ENCODE measurements around the gene GFM2. TPM values are rescaled to one million over a fixed set of nuclear protein-coding genes. Genes with fewer than 3 reads are reported as not detected.

The GFM2 gene
- total RNA-seq, 1 experiment from 2014 or later = 22.5 TPM

- ChIA-PET CTCF (interaction anchor here (0.7 kb wide), 1 partner anchor 208 kb away, joined by 5 read pairs; no protein-coding TSS in a partner anchor), POLR2A (no interaction called here)
- no peaks in the 10 kb centered on the region for H3K4me1 ChIP-seq (ENCODE audit: control insufficient read depth, insufficient read depth, low read length)
- ATAC-seq = no peak
- H3K36me3 ChIP-seq (ENCODE audit: control insufficient read depth, insufficient read depth, low read length) = peaks cover 40% of the 10 kb centered on the region
- no peak for DNase-seq (ENCODE audit: low read depth, low spot score)
- intact Hi-C loops (cut with micrococcal nuclease; ENCODE audit: unreplicated experiment) (no loop called here), in situ Hi-C loops (cut with HindIII; ENCODE audit: low pct_unique_long_range_greater_than_20kb, low sequenced_read_pairs) (no loop called here)
- H3K27ac ChIP-seq (ENCODE audit: low read length) = no peak overlapping the region
- H3K27me3 ChIP-seq (ENCODE audit: control insufficient read depth, insufficient read depth, low read length) = no peaks in the 10 kb centered on the region
- no peaks in the 10 kb centered on the region for H3K9me3 ChIP-seq (ENCODE audit: control insufficient read depth, insufficient read depth, low read depth, low read length)
- BruUV-seq (replicated peaks) = no TSS peak
- TF ChIP-seq REST (IDR thresholded peaks at IDR 0.05; ENCODE audit: insufficient read depth in 1 of 2, low read depth in 2 of 2, low read length in 1 of 2) (no peak), POLR2AphosphoS5 (IDR thresholded peaks at IDR 0.05; ENCODE audit: low read depth, low read length) (no peak), TCF7L2 (IDR thresholded peaks at IDR 0.05; ENCODE audit: low read depth, low read length) (no peak), SIN3A (IDR thresholded peaks at IDR 0.05; ENCODE audit: borderline replicate concordance, insufficient read depth, low read depth, low read length) (no peak), CTCF (IDR thresholded peaks at IDR 0.05) (no peak)
- no peak overlapping the region for H3K4me3 ChIP-seq (ENCODE audit: low read depth in 2 of 2, low read length in 2 of 2)
These were observed 49.3 kb downstream of the GFM2 start for GRCh38 chr5:74717596-74717995.

- intact Hi-C loops (cut with micrococcal nuclease; ENCODE audit: unreplicated experiment) = no loop called here
- Histone ChIP-seq H3K9me3 (ENCODE audit: control insufficient read depth, insufficient read depth, low read depth, low read length) (no peaks in the 10 kb centered on the region), H3K4me1 (ENCODE audit: control insufficient read depth, insufficient read depth, low read length) (no peaks in the 10 kb centered on the region), H3K27ac (ENCODE audit: low read length) (no peak overlapping the region), H3K27me3 (ENCODE audit: control insufficient read depth, insufficient read depth, low read length) (no peaks in the 10 kb centered on the region), H3K4me3 (ENCODE audit: low read depth in 2 of 2, low read length in 2 of 2) (no peak overlapping the region), H3K36me3 (ENCODE audit: control insufficient read depth, insufficient read depth, low read length) (peaks cover 38% of the 10 kb centered on the region)
- CTCF ChIA-PET = no interaction called here
- TF ChIP-seq SIN3A (IDR thresholded peaks at IDR 0.05; ENCODE audit: borderline replicate concordance, insufficient read depth, low read depth, low read length) (no peak), TCF7L2 (IDR thresholded peaks at IDR 0.05; ENCODE audit: low read depth, low read length) (no peak), CTCF (IDR thresholded peaks at IDR 0.05) (no peak), POLR2AphosphoS5 (IDR thresholded peaks at IDR 0.05; ENCODE audit: low read depth, low read length) (no peak), REST (IDR thresholded peaks at IDR 0.05; ENCODE audit: insufficient read depth in 1 of 2, low read depth in 2 of 2, low read length in 1 of 2) (no peak)
- POLR2A ChIA-PET = no interaction called here
- in situ Hi-C loops (cut with HindIII; ENCODE audit: low pct_unique_long_range_greater_than_20kb, low sequenced_read_pairs) = no loop called here
- no TSS peak for BruUV-seq (replicated peaks)
- ATAC-seq = no peak
- DNase-seq (ENCODE audit: low read depth, low spot score) = no peak
These were observed 73.7 kb downstream of the GFM2 start for GRCh38 chr5:74693191-74693590.

Measured in Panc1 (cell line).